ENCODE results near the gene IGSF11.
"Not testable (repeated sequence)": the region's sequence is repeated elsewhere in the genome, so short reads cannot be mapped to it uniquely, and the experiment has no call there.

IGSF11 gene

DNA sequence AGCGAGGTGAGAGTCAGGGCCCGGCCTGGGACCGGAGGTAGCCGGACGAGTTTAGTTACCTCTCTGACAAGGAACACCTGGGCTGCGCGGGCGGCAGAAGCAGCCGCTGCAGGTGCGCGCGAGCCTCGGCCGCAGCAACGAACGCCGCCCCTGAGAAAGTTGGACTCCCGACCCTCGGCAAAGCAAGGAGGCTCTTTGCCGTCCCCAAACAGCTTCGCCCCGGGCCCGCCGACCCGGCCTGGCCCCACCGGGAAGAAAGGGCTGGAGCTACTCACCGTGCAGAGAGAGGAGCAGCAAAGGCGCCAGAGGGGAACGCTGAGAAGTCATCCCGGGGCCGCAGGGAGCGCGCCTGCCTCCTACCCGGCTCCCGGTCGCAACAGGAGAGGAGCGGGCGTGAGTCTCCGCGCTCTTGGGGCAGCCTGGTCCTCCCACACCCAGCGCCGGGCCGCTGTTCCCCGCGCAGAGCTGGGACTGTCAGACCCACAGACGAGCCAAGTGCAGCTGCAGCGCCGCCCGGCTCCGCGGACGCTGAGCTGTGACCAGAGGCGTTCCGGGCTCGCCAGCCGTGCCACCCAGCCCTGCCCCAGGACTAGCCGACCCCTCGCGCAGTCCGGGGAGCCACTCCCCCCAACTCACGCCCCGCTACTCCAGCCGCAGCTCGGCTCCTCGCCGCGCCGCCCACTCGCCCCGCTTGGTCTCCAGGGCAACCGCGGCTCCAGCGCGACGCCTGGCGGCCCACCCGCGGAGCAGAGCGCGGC is at the start of gene IGSF11:
IGSF11 (minus strand) TSS at position 591 of the 758 bp plus-strand sequence; CDS start at position 327, 264 bp downstream.
- TF ChIP-seq ARNT (IDR thresholded peaks at IDR 0.05), result no peak
- no peak for TF ChIP-seq ELF4 (IDR thresholded peaks at IDR 0.05)
- TF ChIP-seq FOXA1 (IDR thresholded peaks at IDR 0.05), result no peak
- no peak for TF ChIP-seq FOXK2 (IDR thresholded peaks at IDR 0.05)
- no peak for TF ChIP-seq SUZ12 (IDR thresholded peaks at IDR 0.05)
- TF ChIP-seq SP1 (IDR thresholded peaks at IDR 0.05), result no peak
- no peak for TF ChIP-seq BHLHE40 (IDR thresholded peaks at IDR 0.05; ENCODE audit: borderline replicate concordance)
- TF ChIP-seq NFRKB (IDR thresholded peaks at IDR 0.05), result no peak
- TF ChIP-seq, protein P1, sequence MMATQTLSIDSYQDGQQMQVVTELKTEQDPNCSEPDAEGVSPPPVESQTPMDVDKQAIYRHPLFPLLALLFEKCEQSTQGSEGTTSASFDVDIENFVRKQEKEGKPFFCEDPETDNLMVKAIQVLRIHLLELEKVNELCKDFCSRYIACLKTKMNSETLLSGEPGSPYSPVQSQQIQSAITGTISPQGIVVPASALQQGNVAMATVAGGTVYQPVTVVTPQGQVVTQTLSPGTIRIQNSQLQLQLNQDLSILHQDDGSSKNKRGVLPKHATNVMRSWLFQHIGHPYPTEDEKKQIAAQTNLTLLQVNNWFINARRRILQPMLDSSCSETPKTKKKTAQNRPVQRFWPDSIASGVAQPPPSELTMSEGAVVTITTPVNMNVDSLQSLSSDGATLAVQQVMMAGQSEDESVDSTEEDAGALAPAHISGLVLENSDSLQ (IDR thresholded peaks at IDR 0.05), result no peak
- TF ChIP-seq FOXM1 (IDR thresholded peaks at IDR 0.05; ENCODE audit: borderline replicate concordance), result no peak
- TF ChIP-seq TARDBP (IDR thresholded peaks at IDR 0.05), result no peak
- TF ChIP-seq ZNF384 (IDR thresholded peaks at IDR 0.05), result no peak
- no peak for TF ChIP-seq L3MBTL2 (conservative IDR thresholded peaks at IDR 0.05)
- no peak for TF ChIP-seq HDGF (IDR thresholded peaks at IDR 0.05; ENCODE audit: borderline replicate concordance)
- TF ChIP-seq CTBP1 (IDR thresholded peaks at IDR 0.05; ENCODE audit: borderline replicate concordance), result no peak
- ChIA-PET CTCF (interaction anchor here (0.9 to 2.7 kb wide), 4 partner anchors 12 to 155 kb away, joined by 3 to 27 read pairs (median 4); no protein-coding TSS in a partner anchor), POLR2A (interaction anchor here (1.3 to 1.7 kb wide), 2 partner anchors 10 to 152 kb away, joined by 5 to 8 read pairs; no protein-coding TSS in a partner anchor)
- peak; percentile 81 for DNase-seq (ENCODE audit: extremely low spot score)

DNA sequence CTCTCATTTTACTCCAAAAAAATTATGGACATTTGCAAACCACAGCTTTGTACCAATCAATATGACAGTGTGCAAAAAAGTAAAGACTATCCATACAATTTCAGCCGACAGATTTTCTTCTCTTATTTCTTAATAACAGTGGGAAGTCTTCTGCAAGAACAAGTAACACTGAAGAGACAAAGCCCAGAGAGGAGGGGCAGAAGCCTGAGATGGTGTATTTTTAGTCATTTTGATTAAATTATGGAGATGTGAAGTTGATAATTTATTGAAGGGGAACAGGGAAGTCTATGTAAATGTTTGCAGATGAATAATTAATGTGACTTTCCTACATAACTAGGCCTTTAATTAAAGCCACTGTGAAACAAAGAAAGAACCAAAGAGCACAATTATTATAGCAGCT is 45.7 kb upstream of the IGSF11 start:
- ChIA-PET POLR2A (no interaction called here), CTCF (no interaction called here)
- DNase-seq (ENCODE audit: extremely low spot score), result no peak
- TF ChIP-seq FOXA1 (IDR thresholded peaks at IDR 0.05), result no peak
- no peak for TF ChIP-seq CTBP1 (IDR thresholded peaks at IDR 0.05; ENCODE audit: borderline replicate concordance)
- no peak for TF ChIP-seq BHLHE40 (IDR thresholded peaks at IDR 0.05; ENCODE audit: borderline replicate concordance)
- no peak for TF ChIP-seq SP1 (IDR thresholded peaks at IDR 0.05)
- no peak for TF ChIP-seq SUZ12 (IDR thresholded peaks at IDR 0.05)
- no peak for TF ChIP-seq NFRKB (IDR thresholded peaks at IDR 0.05)
- TF ChIP-seq, protein P1 (IDR thresholded peaks at IDR 0.05), result no peak
- no peak for TF ChIP-seq HDGF (IDR thresholded peaks at IDR 0.05; ENCODE audit: borderline replicate concordance)
- TF ChIP-seq ZNF384 (IDR thresholded peaks at IDR 0.05), result no peak
- no peak for TF ChIP-seq TARDBP (IDR thresholded peaks at IDR 0.05)
- no peak for TF ChIP-seq ARNT (IDR thresholded peaks at IDR 0.05)
- no peak for TF ChIP-seq LEF1 (IDR thresholded peaks at IDR 0.05; ENCODE audit: borderline replicate concordance)
- TF ChIP-seq FOXM1 (IDR thresholded peaks at IDR 0.05; ENCODE audit: borderline replicate concordance), result no peak
- TF ChIP-seq FOXK2 (IDR thresholded peaks at IDR 0.05), result no peak
- TF ChIP-seq ELF4 (IDR thresholded peaks at IDR 0.05), result no peak
- TF ChIP-seq L3MBTL2 (conservative IDR thresholded peaks at IDR 0.05), result no peak

GRCh38 chr3:119073258-119074001 is 38.8 kb upstream of the IGSF11 start:
- TF ChIP-seq ARNT (IDR thresholded peaks at IDR 0.05) (no peak), CTBP1 (IDR thresholded peaks at IDR 0.05; ENCODE audit: borderline replicate concordance) (no peak), NFRKB (IDR thresholded peaks at IDR 0.05) (no peak), L3MBTL2 (conservative IDR thresholded peaks at IDR 0.05) (no peak), FOXK2 (IDR thresholded peaks at IDR 0.05) (no peak), ZNF384 (IDR thresholded peaks at IDR 0.05) (no peak), SP1 (IDR thresholded peaks at IDR 0.05) (no peak), ELF4 (IDR thresholded peaks at IDR 0.05) (no peak), SUZ12 (IDR thresholded peaks at IDR 0.05) (no peak), BHLHE40 (IDR thresholded peaks at IDR 0.05; ENCODE audit: borderline replicate concordance) (no peak), LEF1 (IDR thresholded peaks at IDR 0.05; ENCODE audit: borderline replicate concordance) (no peak), FOXA1 (IDR thresholded peaks at IDR 0.05) (no peak)
- ChIA-PET POLR2A (no interaction called here), CTCF (no interaction called here)
- no peak for DNase-seq (ENCODE audit: extremely low spot score)

GRCh38 chr3:119072451-119072850 is 37.8 kb upstream of the IGSF11 start:
- POLR2A ChIA-PET; DNase-seq (ENCODE audit: extremely low spot score): not testable (repeated sequence)
- CTCF ChIA-PET, result interaction anchor here (1.2 kb wide), 1 partner anchor 190 kb away, joined by 3 read pairs; no protein-coding TSS in a partner anchor

GRCh38 chr3:119069725-119070124 is 35.1 kb upstream of the IGSF11 start:
- POLR2A ChIA-PET, result no interaction called here
- no peak for DNase-seq (ENCODE audit: extremely low spot score)
- CTCF ChIA-PET, result no interaction called here
- no peak for TF ChIP-seq FOXM1 (IDR thresholded peaks at IDR 0.05; ENCODE audit: borderline replicate concordance)
- TF ChIP-seq NFRKB (IDR thresholded peaks at IDR 0.05), result no peak
- no peak for TF ChIP-seq ARNT (IDR thresholded peaks at IDR 0.05)
- no peak for TF ChIP-seq TARDBP (IDR thresholded peaks at IDR 0.05)
- TF ChIP-seq ZNF384 (IDR thresholded peaks at IDR 0.05), result no peak
- TF ChIP-seq LEF1 (IDR thresholded peaks at IDR 0.05; ENCODE audit: borderline replicate concordance), result no peak
- TF ChIP-seq, protein P1 (IDR thresholded peaks at IDR 0.05), result no peak
- no peak for TF ChIP-seq L3MBTL2 (conservative IDR thresholded peaks at IDR 0.05)
- no peak for TF ChIP-seq SP1 (IDR thresholded peaks at IDR 0.05)
- TF ChIP-seq HDGF (IDR thresholded peaks at IDR 0.05; ENCODE audit: borderline replicate concordance), result no peak
- no peak for TF ChIP-seq FOXK2 (IDR thresholded peaks at IDR 0.05)
- TF ChIP-seq BHLHE40 (IDR thresholded peaks at IDR 0.05; ENCODE audit: borderline replicate concordance), result no peak
